ENCODE measurements around the gene NSUN6. TPM values are rescaled to one million over a fixed set of nuclear protein-coding genes. Genes with fewer than 3 reads are reported as not detected.
"Not testable (repeated sequence)": the region's sequence is repeated elsewhere in the genome, so short reads cannot be mapped to it uniquely, and the experiment has no call there.

The NSUN6 gene
- total RNA-seq, 1 experiment from 2014 or later: 12.5 TPM

DNA sequence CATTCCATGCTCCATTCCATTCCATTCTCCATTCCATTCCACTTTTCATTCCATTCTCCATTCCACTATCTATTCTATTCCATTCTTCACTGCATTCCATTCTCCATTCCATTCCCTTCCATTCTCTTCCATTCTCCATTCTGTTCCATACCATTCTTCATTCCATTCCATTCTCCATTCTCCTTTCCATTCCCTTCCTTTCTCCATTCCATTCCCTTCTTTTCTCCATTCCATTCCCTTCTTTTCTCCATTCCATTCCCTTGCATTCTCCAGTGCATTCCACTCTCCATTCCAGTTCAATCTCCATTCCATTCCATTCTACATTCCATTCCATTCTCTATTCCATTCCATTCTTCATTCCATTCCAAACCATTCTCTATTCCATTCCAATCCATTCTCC is 80.3 kb downstream of the NSUN6 start:
- no peak overlapping the region for H3K4me2 ChIP-seq (ENCODE audit: low read length)
- peaks cover 25 to 32% of the 10 kb centered on the region in 2 experiments; a peak in 3 of 4 replicates for H3K9me3 ChIP-seq (ENCODE audit: control insufficient read depth in 1 of 2, insufficient read depth in 1 of 2, low read depth in 1 of 2, low read length in 2 of 2)
- no peaks in the 10 kb centered on the region for H3K79me2 ChIP-seq (ENCODE audit: insufficient read depth, low read length)
- TF ChIP-seq POLR2A (IDR thresholded peaks at IDR 0.05; ENCODE audit: borderline replicate concordance, extremely low read depth, insufficient read depth, insufficient read length): no peak
- TF ChIP-seq, protein P1, sequence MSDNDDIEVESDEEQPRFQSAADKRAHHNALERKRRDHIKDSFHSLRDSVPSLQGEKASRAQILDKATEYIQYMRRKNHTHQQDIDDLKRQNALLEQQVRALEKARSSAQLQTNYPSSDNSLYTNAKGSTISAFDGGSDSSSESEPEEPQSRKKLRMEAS (IDR thresholded peaks at IDR 0.05): no peak
- no peak for TF ChIP-seq CEBPB (IDR thresholded peaks at IDR 0.05; ENCODE audit: low read depth)
- TF ChIP-seq POLR2AphosphoS5 (IDR thresholded peaks at IDR 0.05; ENCODE audit: low read depth, low read length): no peak
- no peak for TF ChIP-seq EZH2 (IDR thresholded peaks at IDR 0.05)
- TF ChIP-seq ZFX (IDR thresholded peaks at IDR 0.05): no peak
- TF ChIP-seq YY1 (IDR thresholded peaks at IDR 0.05; ENCODE audit: extremely low read depth, insufficient replicate concordance, low read depth, low read length): no peak
- TF ChIP-seq TCF7L2 (IDR thresholded peaks at IDR 0.05; ENCODE audit: borderline replicate concordance, extremely low read depth, insufficient read depth, insufficient read length): no peak
- TF ChIP-seq, protein P2, sequence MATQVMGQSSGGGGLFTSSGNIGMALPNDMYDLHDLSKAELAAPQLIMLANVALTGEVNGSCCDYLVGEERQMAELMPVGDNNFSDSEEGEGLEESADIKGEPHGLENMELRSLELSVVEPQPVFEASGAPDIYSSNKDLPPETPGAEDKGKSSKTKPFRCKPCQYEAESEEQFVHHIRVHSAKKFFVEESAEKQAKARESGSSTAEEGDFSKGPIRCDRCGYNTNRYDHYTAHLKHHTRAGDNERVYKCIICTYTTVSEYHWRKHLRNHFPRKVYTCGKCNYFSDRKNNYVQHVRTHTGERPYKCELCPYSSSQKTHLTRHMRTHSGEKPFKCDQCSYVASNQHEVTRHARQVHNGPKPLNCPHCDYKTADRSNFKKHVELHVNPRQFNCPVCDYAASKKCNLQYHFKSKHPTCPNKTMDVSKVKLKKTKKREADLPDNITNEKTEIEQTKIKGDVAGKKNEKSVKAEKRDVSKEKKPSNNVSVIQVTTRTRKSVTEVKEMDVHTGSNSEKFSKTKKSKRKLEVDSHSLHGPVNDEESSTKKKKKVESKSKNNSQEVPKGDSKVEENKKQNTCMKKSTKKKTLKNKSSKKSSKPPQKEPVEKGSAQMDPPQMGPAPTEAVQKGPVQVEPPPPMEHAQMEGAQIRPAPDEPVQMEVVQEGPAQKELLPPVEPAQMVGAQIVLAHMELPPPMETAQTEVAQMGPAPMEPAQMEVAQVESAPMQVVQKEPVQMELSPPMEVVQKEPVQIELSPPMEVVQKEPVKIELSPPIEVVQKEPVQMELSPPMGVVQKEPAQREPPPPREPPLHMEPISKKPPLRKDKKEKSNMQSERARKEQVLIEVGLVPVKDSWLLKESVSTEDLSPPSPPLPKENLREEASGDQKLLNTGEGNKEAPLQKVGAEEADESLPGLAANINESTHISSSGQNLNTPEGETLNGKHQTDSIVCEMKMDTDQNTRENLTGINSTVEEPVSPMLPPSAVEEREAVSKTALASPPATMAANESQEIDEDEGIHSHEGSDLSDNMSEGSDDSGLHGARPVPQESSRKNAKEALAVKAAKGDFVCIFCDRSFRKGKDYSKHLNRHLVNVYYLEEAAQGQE (IDR thresholded peaks at IDR 0.05; ENCODE audit: low read depth): no peak
- TF ChIP-seq EGR1 (IDR thresholded peaks at IDR 0.05; ENCODE audit: low read depth): no peak
- no peaks in the 10 kb centered on the region for H3K4me1 ChIP-seq (ENCODE audit: control insufficient read depth in 1 of 2, insufficient read depth in 2 of 2, low read length in 2 of 2)
- H3K36me3 ChIP-seq (ENCODE audit: control insufficient read depth in 1 of 2, insufficient read depth in 2 of 2, low read length in 2 of 2): no peaks in the 10 kb centered on the region
- H3K9me2 ChIP-seq (ENCODE audit: insufficient read depth): no peaks in the 10 kb centered on the region
- no peaks in the 10 kb centered on the region for H3K27me3 ChIP-seq (ENCODE audit: insufficient read depth, low read length)
- no peak overlapping the region for H3K27ac ChIP-seq (ENCODE audit: low read depth, low read length)
- ChIA-PET POLR2A (no interaction called here), RAD21 (ENCODE audit: low non-redundant PET in 1 of 2, low total read pairs in 2 of 2, uncharacterized antibody in 2 of 2, unreplicated experiment in 2 of 2) (no interaction called here), CTCF (no interaction called here)
- intact Hi-C loops (cut with micrococcal nuclease): no loop called here
- H2AFZ ChIP-seq (ENCODE audit: low read depth, low read length, poor library complexity, severe bottlenecking): no peak overlapping the region
- no peak overlapping the region for H3K9ac ChIP-seq (ENCODE audit: low read length)
- no peaks in the 10 kb centered on the region for H4K20me1 ChIP-seq (ENCODE audit: insufficient read depth)
- DNase-seq (ENCODE audit: low read depth, low spot score) (no peak), ATAC-seq (no peak)
- H3K4me3 ChIP-seq (replicated peaks in 1 of 2; ENCODE audit: low read depth in 1 of 2, low read length in 2 of 2): no peak overlapping the region
- BruUV-seq (replicated peaks): no TSS peak

GRCh38 chr10:18570386-18570785 is 81.0 kb downstream of the NSUN6 start:
- H3K4me3 ChIP-seq (replicated peaks in 1 of 2; ENCODE audit: low read depth in 1 of 2, low read length in 2 of 2); H3K4me2 ChIP-seq (ENCODE audit: low read length); BruUV-seq (replicated peaks); POLR2A ChIA-PET; H3K36me3 ChIP-seq (ENCODE audit: control insufficient read depth in 1 of 2, insufficient read depth in 2 of 2, low read length in 2 of 2); CTCF ChIA-PET; RAD21 ChIA-PET (ENCODE audit: low non-redundant PET in 1 of 2, low total read pairs in 2 of 2, uncharacterized antibody in 2 of 2, unreplicated experiment in 2 of 2); H3K27ac ChIP-seq (ENCODE audit: low read depth, low read length); H2AFZ ChIP-seq (ENCODE audit: low read depth, low read length, poor library complexity, severe bottlenecking); H4K20me1 ChIP-seq (ENCODE audit: insufficient read depth); DNase-seq (ENCODE audit: low read depth, low spot score); H3K79me2 ChIP-seq (ENCODE audit: insufficient read depth, low read length); H3K4me1 ChIP-seq (ENCODE audit: control insufficient read depth in 1 of 2, insufficient read depth in 2 of 2, low read length in 2 of 2); H3K9ac ChIP-seq (ENCODE audit: low read length); ATAC-seq; intact Hi-C loops (cut with micrococcal nuclease); H3K27me3 ChIP-seq (ENCODE audit: insufficient read depth, low read length); H3K9me2 ChIP-seq (ENCODE audit: insufficient read depth): not testable (repeated sequence)
- H3K9me3 ChIP-seq (ENCODE audit: control insufficient read depth in 1 of 2, insufficient read depth in 1 of 2, low read depth in 1 of 2, low read length in 2 of 2): peaks cover 28 to 34% of the 10 kb centered on the region in 2 experiments; a peak in 3 of 4 replicates
